SJCRH30 (cell line): ENCODE results near the gene HCRTR2. TPM values are rescaled to one million over a fixed set of nuclear protein-coding genes. Genes with fewer than 3 reads are reported as not detected.
A peak's percentile ranks its signal among the peaks of the same experiment; 100 is the strongest.
"Not testable (repeated sequence)": the region's sequence is repeated elsewhere in the genome, so short reads cannot be mapped to it uniquely, and the experiment has no call there.

Experiments
- DNase-seq, 2 experiments: peaks; one replicate each; pipeline ENCODE4 v3.0.0-alpha.2; 2015 to 2020
- H3K27ac ChIP-seq: fragments of 250-450 bp; sonication (Bioruptor Pico); 2 replicates; pipeline ENCODE4 v1.5.1; 2020; ENCODE audit warnings: mild to moderate bottlenecking, moderate library complexity
- H3K27me3 ChIP-seq: fragments of 250-450 bp; sonication (Bioruptor Pico); 2 replicates; pipeline ENCODE4 v1.5.1; 2020; ENCODE audit warnings: mild to moderate bottlenecking, moderate library complexity
- H3K36me3 ChIP-seq: fragments of 250-450 bp; sonication (Bioruptor Pico); 2 replicates; pipeline ENCODE4 v1.5.1; 2020; ENCODE audit warnings: mild to moderate bottlenecking, moderate library complexity
- H3K4me1 ChIP-seq: fragments of 250-450 bp; sonication (Bioruptor Pico); 2 replicates; pipeline ENCODE4 v1.5.1; 2020; ENCODE audit warnings: mild to moderate bottlenecking, moderate library complexity
- H3K4me3 ChIP-seq: fragments of 250-450 bp; sonication (Bioruptor Pico); 2 replicates; pipeline ENCODE4 v1.5.1; 2020; ENCODE audit warnings: mild to moderate bottlenecking, moderate library complexity
- H3K9me3 ChIP-seq: fragments of 250-450 bp; sonication (Bioruptor Pico); replicated peaks from 2 replicates; pipeline ENCODE4 v1.5.1; 2020; ENCODE audit warnings: mild to moderate bottlenecking, moderate library complexity
- total RNA-seq: library from RNA; depleted of rRNA; stranded (reverse); fragments of >200 nt; shearing (Covaris generic); gene quantifications from 2 replicates; pipeline ENCODE4 v1.2.3, GENCODE V29; 2014

HCRTR2 gene
- total RNA-seq, 1 experiment from 2014 or later: 0.04 TPM

DNA sequence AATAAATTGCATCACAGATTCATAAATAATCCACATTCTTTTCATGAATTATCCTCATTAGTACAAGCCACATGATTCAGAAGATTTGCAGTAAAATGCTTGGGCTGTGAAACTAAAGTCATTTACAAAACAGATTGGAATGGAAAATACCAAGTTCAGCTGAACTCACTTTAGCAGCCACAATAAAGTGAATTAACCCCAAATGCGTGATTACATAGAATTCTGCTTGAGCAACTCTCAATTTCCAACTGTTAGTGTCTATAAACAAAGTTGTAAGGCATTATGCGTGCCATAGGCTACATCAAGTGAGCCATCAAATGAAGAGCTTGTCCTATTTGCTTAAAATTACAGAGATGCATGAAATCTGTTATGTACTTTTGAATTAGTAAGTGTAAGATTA lies 92.6 kb downstream of the HCRTR2 start:
- no peak for DNase-seq
- no peaks in the 10 kb centered on the region for H3K27me3 ChIP-seq
- no peak overlapping the region for H3K27ac ChIP-seq
- H3K4me3 ChIP-seq: no peak overlapping the region
- no peaks in the 10 kb centered on the region for H3K36me3 ChIP-seq
- H3K9me3 ChIP-seq: no peaks in the 10 kb centered on the region
- no peaks in the 10 kb centered on the region for H3K4me1 ChIP-seq

- Histone ChIP-seq H3K36me3 (no peaks in the 10 kb centered on the region), H3K27ac (peak overlapping the region; percentile 17), H3K9me3 (no peaks in the 10 kb centered on the region), H3K4me1 (peaks cover 8% of the 10 kb centered on the region; the same call in 1 of the 2 replicates), H3K4me3 (no peak overlapping the region), H3K27me3 (no peaks in the 10 kb centered on the region)
- peak; percentile 50 to 81 for DNase-seq
Observed at GRCh38 chr6:55276745-55277530, 102.6 kb downstream of the HCRTR2 start.

GRCh38 chr6:55277646-55278045 lies 103.3 kb downstream of the HCRTR2 start:
- H3K27ac ChIP-seq: no peak overlapping the region
- H3K36me3 ChIP-seq: no peaks in the 10 kb centered on the region
- H3K4me1 ChIP-seq: peaks cover 8% of the 10 kb centered on the region; the same call in 1 of the 2 replicates
- H3K9me3 ChIP-seq: no peaks in the 10 kb centered on the region
- no peak overlapping the region for H3K4me3 ChIP-seq
- H3K27me3 ChIP-seq: no peaks in the 10 kb centered on the region
- no peak for DNase-seq

DNA sequence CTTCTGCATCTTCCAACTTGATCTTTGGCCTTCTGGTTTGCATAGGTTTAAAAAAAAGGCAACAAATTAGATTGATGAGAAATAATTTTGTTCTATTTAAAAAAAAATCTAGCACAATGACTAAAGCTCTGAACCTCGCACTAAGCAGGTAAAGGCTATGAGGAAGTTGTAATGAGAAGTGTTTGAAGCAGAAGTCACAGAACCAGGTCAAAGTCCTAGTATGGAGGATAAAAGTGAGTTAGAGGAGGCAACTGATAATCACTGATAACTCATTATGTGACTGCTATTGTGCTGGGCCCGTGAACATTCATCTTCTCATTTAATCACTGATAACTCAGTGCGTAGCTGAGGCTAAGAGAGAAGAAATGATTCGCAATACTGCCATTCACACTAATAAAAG lies 106.9 kb downstream of the HCRTR2 start:
- H3K9me3 ChIP-seq: no peaks in the 10 kb centered on the region
- no peaks in the 10 kb centered on the region for H3K36me3 ChIP-seq
- H3K4me3 ChIP-seq: no peak overlapping the region
- H3K4me1 ChIP-seq: peaks cover 8% of the 10 kb centered on the region; the same call in 1 of the 2 replicates
- no peaks in the 10 kb centered on the region for H3K27me3 ChIP-seq
- H3K27ac ChIP-seq: no peak overlapping the region
- no peak for DNase-seq

- Histone ChIP-seq H3K36me3 (no peaks in the 10 kb centered on the region), H3K4me3 (no peak overlapping the region), H3K9me3 (no peaks in the 10 kb centered on the region), H3K4me1 (0 out of 2 replicates have a peak, but pooled peaks cover 1% of the 10 kb centered on the region), H3K27ac (no peak overlapping the region), H3K27me3 (no peaks in the 10 kb centered on the region)
- DNase-seq: no peak
Observed at GRCh38 chr6:55282115-55282514, 107.8 kb downstream of the HCRTR2 start.

DNA sequence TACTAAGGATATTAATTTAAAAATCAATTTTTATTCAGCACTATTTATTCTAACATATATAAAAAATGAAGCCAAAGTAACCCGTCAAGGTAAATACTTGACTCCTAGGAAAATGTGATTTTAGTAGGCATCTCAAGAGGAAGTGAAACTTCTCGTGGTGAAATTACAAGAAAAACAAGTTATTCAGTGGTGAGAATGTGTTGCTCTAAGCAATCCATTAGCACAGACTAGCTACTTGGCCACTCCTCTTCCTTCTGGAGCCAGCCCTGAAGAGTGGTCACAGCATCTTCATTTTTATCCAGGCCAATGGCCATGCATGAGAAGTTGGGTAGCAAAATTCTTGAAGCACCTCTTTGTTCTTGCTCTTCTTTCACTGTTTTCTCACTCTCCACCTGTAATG lies 112.5 kb downstream of the HCRTR2 start:
- H3K36me3 ChIP-seq: no peaks in the 10 kb centered on the region

DNA sequence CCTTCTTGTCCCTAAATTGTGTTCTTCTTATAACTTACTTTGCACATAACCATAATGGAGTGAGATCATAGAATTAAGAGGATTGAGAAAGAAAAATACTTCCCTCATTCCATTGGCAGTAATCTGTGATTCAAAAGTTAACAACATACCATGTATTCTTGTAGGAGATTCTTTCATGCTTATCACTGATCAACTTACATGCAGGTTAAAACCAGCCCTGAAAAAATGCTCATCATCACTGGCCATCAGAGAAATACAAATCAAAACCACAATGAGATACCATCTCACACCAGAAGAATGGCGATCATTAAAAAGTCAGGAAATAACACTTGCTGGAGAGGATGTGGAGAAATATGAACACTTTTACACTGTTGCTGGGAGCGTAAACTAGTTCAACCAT lies 116.4 kb downstream of the HCRTR2 start:
- DNase-seq: no peak
- Histone ChIP-seq H3K27ac (no peak overlapping the region), H3K4me3 (no peak overlapping the region), H3K4me1 (no peaks in the 10 kb centered on the region), H3K36me3 (no peaks in the 10 kb centered on the region), H3K27me3 (no peaks in the 10 kb centered on the region), H3K9me3 (no peaks in the 10 kb centered on the region)

More for the DNA sequence above, 112.5 kb downstream of the HCRTR2 start:
- Histone ChIP-seq H3K4me3 (no peak overlapping the region), H3K9me3 (no peaks in the 10 kb centered on the region), H3K27ac (no peak overlapping the region), H3K4me1 (no peaks in the 10 kb centered on the region), H3K27me3 (no peaks in the 10 kb centered on the region)
- DNase-seq: no peak

- H3K4me3 ChIP-seq: no peak overlapping the region
- DNase-seq: peak; percentile 8 to 37
- H3K9me3 ChIP-seq: no peaks in the 10 kb centered on the region
- H3K4me1 ChIP-seq: no peaks in the 10 kb centered on the region
- H3K27me3 ChIP-seq: no peaks in the 10 kb centered on the region
- H3K27ac ChIP-seq: no peak overlapping the region
- no peaks in the 10 kb centered on the region for H3K36me3 ChIP-seq
Observed at GRCh38 chr6:55293116-55293515, 118.8 kb downstream of the HCRTR2 start.

- not testable (repeated sequence) for H3K27me3 ChIP-seq, H3K4me3 ChIP-seq, DNase-seq, H3K27ac ChIP-seq, H3K4me1 ChIP-seq, H3K9me3 ChIP-seq, H3K36me3 ChIP-seq
Observed at GRCh38 chr6:55297214-55297613, 122.9 kb downstream of the HCRTR2 start.

- H3K4me3 ChIP-seq: no peak overlapping the region
- no peaks in the 10 kb centered on the region for H3K27me3 ChIP-seq
- H3K27ac ChIP-seq: no peak overlapping the region
- H3K36me3 ChIP-seq: no peaks in the 10 kb centered on the region
- DNase-seq: no peak
- no peaks in the 10 kb centered on the region for H3K9me3 ChIP-seq
- no peaks in the 10 kb centered on the region for H3K4me1 ChIP-seq
Observed at GRCh38 chr6:55299286-55299985, 125.1 kb downstream of the HCRTR2 start.

DNA sequence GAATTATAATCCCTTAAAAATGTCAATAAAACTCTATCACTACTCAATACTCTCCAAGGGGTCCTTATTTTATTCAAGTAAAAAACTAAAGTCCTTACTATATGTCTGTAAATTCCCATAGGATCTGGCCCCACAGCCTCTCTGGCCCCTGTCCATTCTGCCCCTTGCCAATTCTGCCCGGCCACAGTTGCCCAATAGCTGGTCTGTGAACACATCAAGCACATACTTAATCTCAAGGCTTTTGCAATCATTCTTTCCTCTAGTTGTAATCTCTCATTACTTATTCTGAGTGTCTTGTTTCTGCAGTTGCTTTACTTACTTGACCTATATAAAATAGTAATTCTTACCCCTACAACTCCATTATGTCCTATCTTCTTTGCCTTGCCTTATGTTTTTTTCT lies 130.4 kb downstream of the HCRTR2 start:
- DNase-seq: no peak
- Histone ChIP-seq H3K27me3 (no peaks in the 10 kb centered on the region), H3K4me3 (no peak overlapping the region), H3K27ac (no peak overlapping the region), H3K9me3 (no peaks in the 10 kb centered on the region), H3K36me3 (no peaks in the 10 kb centered on the region), H3K4me1 (no peaks in the 10 kb centered on the region)

GRCh38 chr6:55319961-55320695 lies 145.8 kb downstream of the HCRTR2 start:
- no peaks in the 10 kb centered on the region for H3K36me3 ChIP-seq
- no peaks in the 10 kb centered on the region for H3K9me3 ChIP-seq
- no peak overlapping the region for H3K4me3 ChIP-seq
- no peak overlapping the region for H3K27ac ChIP-seq
- H3K27me3 ChIP-seq: no peaks in the 10 kb centered on the region
- H3K4me1 ChIP-seq: no peaks in the 10 kb centered on the region
- no peak for DNase-seq

DNA sequence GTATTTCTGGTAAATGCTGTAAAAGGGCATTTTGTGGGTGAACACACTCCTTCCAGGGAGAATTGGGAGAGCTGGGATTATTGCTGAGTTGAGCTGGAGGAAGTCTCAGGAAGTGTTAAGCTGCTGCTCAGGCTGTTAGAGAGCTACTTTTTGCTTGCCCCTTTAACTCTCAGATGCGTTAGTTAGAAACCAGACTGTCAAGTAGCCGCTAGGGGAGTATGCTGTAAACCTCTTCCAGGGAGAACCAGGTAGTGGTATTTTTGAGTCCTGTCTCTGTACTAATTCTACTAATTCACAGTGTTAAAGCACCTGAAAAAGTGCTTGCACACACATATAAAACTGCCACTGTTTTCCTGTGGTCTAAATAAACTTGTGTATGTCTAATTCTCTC lies 146.4 kb downstream of the HCRTR2 start:
- Histone ChIP-seq H3K4me1 (no peaks in the 10 kb centered on the region), H3K36me3 (no peaks in the 10 kb centered on the region), H3K27me3 (no peaks in the 10 kb centered on the region), H3K27ac (no peak overlapping the region), H3K4me3 (no peak overlapping the region), H3K9me3 (no peaks in the 10 kb centered on the region)
- DNase-seq: no peak

GRCh38 chr6:55327169-55327568 lies 152.9 kb downstream of the HCRTR2 start, which contains the start of gene GFRAL:
GFRAL (plus strand) TSS chr6:55327469; CDS start chr6:55327555, 86 bp downstream.
- H3K27ac ChIP-seq: no peak within 1 kb of the TSS
- H3K36me3 ChIP-seq: no peaks in the 10 kb centered on the region
- no peaks in the 10 kb centered on the region for H3K4me1 ChIP-seq
- no peak within 1 kb of the TSS for H3K4me3 ChIP-seq
- DNase-seq: no peak
- no peaks in the 10 kb centered on the region for H3K9me3 ChIP-seq
- no peaks in the 10 kb centered on the region for H3K27me3 ChIP-seq
